ENCODE results near the gene RSPH10B2.
"Not testable (repeated sequence)": the region's sequence is repeated elsewhere in the genome, so short reads cannot be mapped to it uniquely, and the experiment has no call there.

- TF ChIP-seq EZH2 (IDR thresholded peaks at IDR 0.05; ENCODE audit: insufficient read depth, low read length); CTCF (IDR thresholded peaks at IDR 0.05; ENCODE audit: insufficient read depth, low read depth, low read length): not testable (repeated sequence)
Observed at GRCh38 chr7:6842278-6842921, 88.5 kb downstream of the RSPH10B2 start.

Data from astrocyte (in vitro differentiated cells and primary cell).